ENCODE measurements around the gene ZNF469.
"Not testable (repeated sequence)": the region's sequence is repeated elsewhere in the genome, so short reads cannot be mapped to it uniquely, and the experiment has no call there.

The ZNF469 gene

GRCh38 chr16:88395669-88396584 is 13.2 kb downstream of the ZNF469 start:
- DNase-seq = no peak

- DNase-seq = no peak
Measured at GRCh38 chr16:88398170-88398873, 15.6 kb downstream of the ZNF469 start.

- DNase-seq = no peak
Measured at GRCh38 chr16:88398874-88399178, 16.1 kb downstream of the ZNF469 start.

- DNase-seq = no peak
Measured at GRCh38 chr16:88400186-88400585, 17.4 kb downstream of the ZNF469 start.

- no peak for DNase-seq
Measured at GRCh38 chr16:88401604-88402246, 19.0 kb downstream of the ZNF469 start.

DNA sequence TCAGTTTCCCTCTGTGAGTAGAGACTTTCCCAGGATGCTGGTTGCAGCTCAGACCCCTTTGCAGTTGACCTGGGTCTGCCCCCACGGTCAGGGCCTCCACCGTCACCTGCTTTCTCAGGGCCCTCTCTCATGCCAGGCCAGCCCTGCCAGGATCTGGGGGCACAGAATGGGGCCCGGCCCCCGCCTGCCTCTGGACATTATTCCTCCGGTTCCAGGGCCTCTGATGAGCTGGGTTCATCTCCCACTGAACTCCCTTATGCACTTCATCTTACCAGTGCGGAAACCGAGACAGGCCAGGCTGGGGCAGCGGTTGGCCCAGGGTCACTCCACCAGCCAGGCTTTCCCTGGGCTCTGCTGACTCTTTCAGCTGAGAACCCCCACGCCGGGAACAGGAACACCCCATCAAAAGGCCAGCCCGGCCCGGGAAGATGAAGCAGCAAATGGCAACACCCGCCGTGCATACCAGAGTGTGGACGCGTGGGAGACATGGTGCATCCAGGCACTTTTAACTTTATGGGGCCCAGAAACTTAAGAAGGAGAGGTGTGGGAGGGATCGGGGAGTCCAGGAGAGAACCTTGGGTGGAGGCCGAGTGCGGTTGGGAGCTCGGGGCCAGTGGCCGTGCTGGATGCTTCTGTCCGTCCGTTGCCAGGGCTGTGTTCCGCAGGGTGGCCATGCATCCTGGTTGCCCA is 19.9 kb downstream of the ZNF469 start:
- DNase-seq = no peak

DNA sequence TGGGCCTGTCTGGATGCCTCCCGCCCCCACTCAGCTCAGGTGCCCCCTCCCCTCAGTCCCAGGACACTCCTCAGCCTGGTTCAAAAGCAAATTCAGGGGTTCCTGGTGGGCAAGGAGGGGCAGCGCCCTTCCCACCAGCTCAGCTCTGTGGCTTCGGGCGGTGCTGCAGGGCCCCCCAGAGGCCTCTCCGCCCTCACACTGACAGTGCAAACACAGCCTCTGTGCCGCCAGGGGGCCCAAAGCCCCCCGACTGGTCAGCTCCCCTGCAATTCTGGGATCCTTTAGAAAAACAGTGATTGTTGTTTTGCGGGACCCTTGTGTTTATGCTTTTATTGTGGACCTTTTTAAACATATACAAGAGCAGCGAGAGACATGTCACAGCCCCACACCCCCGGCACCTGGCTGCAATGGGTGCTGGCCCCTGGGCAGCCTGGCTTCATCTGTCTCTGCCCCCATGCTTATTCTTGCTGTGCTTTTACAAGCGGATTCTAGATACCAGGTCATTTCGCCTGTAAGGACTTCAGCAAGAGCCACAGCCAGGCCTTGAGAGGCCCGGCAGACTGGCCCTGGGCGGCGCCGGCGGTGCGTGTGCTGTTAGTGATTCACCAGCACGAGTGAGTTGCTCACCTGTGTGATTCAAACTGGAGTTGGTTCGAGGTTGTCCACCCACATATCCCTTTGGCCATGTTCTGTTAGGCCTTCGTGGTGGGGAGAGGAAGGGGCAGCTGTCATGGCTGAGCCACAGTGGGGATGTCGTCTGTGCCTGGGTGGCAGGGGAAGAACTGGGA is 21.2 kb downstream of the ZNF469 start:
- no peak for DNase-seq

GRCh38 chr16:88404769-88405168 is 22.0 kb downstream of the ZNF469 start:
- DNase-seq = no peak

GRCh38 chr16:88405216-88406060 is 22.7 kb downstream of the ZNF469 start:
- peak; percentile 73 for DNase-seq

DNA sequence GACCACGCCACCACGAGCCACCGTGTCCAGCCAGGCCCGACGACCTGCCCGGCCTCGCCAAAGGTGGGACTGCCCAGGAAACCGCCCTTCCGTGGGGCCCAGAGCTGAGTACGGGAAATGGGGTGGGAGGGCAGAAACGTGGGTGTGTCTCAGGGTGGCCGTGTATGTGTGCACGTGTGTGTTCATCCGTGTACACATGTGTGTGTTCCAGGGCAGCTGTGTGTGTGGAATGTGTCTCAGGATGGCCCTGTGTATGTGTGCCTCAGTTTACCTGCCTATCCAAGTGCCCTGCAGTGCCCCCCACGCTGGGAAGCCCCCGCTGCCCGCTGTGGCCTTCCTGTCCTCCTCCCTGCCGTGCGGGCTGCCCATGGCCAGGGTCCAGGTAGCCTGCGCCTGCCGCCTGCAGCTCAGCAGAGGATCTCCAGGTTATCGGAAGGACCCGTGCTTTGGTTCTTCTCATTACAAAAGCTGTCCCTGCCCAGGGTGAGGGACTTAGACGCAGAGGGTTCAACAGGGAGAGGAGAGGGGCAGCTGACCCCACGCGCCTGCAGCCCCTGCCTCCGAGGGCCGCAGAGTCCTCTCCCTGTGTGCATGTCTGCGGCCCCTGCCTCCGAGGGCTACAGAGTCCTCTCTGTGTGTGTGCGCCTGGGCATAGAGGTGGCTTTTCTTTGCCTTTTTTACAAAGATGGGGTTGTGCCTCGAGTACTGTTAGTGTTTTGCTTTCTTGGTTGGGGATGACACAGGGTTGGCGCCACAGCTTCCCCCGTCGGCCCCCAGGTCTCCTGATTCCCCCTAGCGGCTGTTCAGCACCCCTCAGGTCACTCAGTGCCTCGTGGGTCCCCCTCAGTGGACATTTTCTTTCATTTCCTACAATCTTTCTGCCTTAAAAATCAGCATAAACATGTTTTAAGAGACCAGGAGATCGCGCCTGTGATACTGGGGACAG is 23.6 kb downstream of the ZNF469 start:
- DNase-seq = no peak

DNA sequence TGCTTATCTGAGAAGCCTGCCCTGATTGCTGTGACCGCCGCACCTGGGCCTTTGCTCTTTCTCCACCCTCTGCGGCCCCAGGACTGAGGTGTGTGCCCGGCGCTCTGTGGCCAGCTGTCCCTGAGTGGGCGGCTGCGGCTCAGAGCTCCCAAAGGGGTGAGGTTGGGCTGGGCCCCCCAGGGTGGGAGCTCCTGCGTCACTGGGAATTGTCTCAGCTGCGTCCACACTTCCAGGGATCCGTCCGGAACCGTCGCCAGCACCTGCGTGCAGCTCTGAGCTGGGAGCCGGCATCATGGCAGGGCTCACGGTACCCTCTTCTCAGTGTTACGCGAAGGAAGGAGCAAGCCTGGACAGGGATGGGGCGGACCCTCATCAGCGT is 24.3 kb downstream of the ZNF469 start:
- DNase-seq = no peak

- DNase-seq = no peak
Measured at GRCh38 chr16:88407807-88408206, 25.0 kb downstream of the ZNF469 start.

DNA sequence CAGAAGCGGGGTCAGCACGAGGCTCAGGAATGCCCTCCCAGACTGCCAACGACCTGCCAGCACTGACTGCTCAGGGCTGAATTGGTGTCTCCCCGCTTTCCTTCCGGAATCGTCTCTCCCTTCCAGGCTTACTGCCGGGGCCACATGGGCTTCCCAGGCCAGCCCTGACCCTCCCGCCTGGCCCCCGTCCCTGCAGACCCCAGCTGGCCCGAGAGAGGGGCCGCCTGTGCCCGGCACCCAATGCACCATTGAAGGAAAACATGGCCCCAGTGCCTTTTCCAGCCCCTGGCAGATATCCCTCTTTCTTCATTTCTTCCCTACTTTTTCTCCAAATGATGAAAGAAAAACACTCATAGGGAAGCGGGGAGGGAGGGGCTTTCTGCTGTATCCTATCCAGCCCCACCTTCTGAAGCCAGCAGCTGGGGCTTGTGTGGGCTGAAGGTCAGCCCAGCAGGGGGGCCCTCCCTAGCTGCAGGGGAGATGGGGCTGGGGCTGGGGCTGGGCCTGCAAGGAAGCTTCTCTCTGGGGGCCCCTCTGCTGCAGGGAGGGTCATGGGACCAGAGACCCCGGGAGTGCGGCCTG is 25.9 kb downstream of the ZNF469 start:
- DNase-seq = no peak

DNA sequence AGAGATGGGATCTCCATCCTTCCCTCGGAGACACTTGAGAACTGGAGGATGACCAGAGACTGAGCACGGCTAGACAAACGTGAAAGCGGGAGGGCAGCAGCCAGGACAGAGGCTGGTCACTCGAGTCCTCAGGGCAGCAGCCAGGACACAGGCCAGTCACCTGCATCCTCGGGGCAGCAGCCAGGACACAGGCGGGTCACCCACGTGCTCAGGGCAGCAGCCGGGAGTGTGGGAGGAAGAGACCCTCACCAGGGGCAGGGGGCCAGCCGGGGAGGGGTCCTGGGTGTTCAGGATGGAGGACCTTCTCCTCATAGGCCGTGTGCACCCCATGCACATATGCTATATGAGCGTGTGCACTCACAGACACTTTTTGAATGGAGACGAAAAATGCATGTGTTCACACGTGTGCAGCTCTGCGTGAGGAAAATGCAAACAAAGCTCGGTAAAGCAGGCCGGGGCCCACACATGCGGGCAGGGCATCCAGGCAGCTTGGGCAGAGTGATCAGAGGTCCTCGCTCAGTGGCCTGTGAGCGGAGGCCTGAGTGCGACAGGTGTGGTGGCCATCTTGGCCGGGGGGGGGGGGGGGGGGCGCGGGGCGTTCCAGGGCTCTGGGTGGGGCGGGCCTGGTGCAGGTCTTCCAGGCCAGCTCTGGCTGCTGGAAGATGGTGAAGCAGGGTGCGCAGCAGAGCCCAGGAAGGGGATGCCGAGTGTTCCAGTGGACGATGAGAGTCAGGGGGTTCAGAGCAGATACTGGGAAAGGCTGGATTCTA is 26.7 kb downstream of the ZNF469 start:
- no peak for DNase-seq

GRCh38 chr16:88410297-88410968 is 27.7 kb downstream of the ZNF469 start:
- not testable (repeated sequence) for DNase-seq

- no peak for DNase-seq
Measured at GRCh38 chr16:88411951-88412576, 29.3 kb downstream of the ZNF469 start.

GRCh38 chr16:88412766-88413165 is 30.0 kb downstream of the ZNF469 start:
- no peak for DNase-seq

GRCh38 chr16:88413231-88413630 is 30.5 kb downstream of the ZNF469 start:
- no peak for DNase-seq
